Naive thymus-derived CD4-positive, alpha-beta T cell (primary cell): ENCODE data around the gene CHI3L1. TPM values are rescaled to one million over a fixed set of nuclear protein-coding genes. Genes with fewer than 3 reads are reported as not detected.

Experiments used
- ATAC-seq: fragments of 150-1000 bp; cut with Tn5 transposase; 2 replicates; pipeline ENCODE4 v1.10.0; 2021; ENCODE audit warnings: mild to moderate bottlenecking, moderate library complexity
- CTCF ChIA-PET: fragments of 350-600 bp; sonication (Branson Sonifier 250); formaldehyde crosslinking; loops from one replicate; lab custom pipeline; 2021; ENCODE audit warnings: antibody characterized with exemption; lab: Charles Lee
- POLR2A ChIA-PET: fragments of 350-600 bp; sonication (Branson Sonifier 250); formaldehyde crosslinking; loops from one replicate; lab custom pipeline; 2021; ENCODE audit warnings: antibody characterized with exemption, inconsistent platforms; lab: Charles Lee
- DNase-seq, 9 donors: peaks; one replicate each; pipeline versions ENCODE4 v3.0.0 to v3.0.0-alpha.2; 2020 to 2022; ENCODE audit warnings: mixed read lengths in 1 of 9
- H3K27ac ChIP-seq: one replicate; pipeline ENCODE4 v1.7.0; 2013; ENCODE audit warnings: mild to moderate bottlenecking, low read depth, low read length, moderate library complexity
- H3K27me3 ChIP-seq, 2 donors: one replicate each; pipeline ENCODE4 v1.7.0; 2013; ENCODE audit warnings: low read length in 2 of 2, mild to moderate bottlenecking in 2 of 2, moderate library complexity in 2 of 2; ENCODE audit not compliant: control insufficient read depth in 2 of 2, insufficient read depth in 2 of 2
- H3K36me3 ChIP-seq, 3 experiments: 1 replicate in 2 of 3; 2 replicates in 1 of 3; pipeline ENCODE4 v1.7.0; 2013; ENCODE audit warnings: low read length in 3 of 3, mild to moderate bottlenecking in 3 of 3, moderate library complexity in 1 of 3; ENCODE audit not compliant: insufficient read depth in 3 of 3, control insufficient read depth in 2 of 3
- H3K4me1 ChIP-seq, 2 donors: one replicate each; pipeline ENCODE4 v1.7.0; 2013; ENCODE audit warnings: low read length in 2 of 2, mild to moderate bottlenecking in 2 of 2, moderate library complexity in 1 of 2; ENCODE audit not compliant: control insufficient read depth in 2 of 2, insufficient read depth in 2 of 2
- H3K4me3 ChIP-seq: 2 replicates; pipeline ENCODE4 v1.7.0; 2013; ENCODE audit warnings: mild to moderate bottlenecking, low read length
- H3K9me3 ChIP-seq, 3 experiments: 1 replicate in 2 of 3; 2 replicates in 1 of 3; pipeline ENCODE4 v1.7.0; 2013; ENCODE audit warnings: low read length in 3 of 3; ENCODE audit not compliant: control insufficient read depth in 2 of 3
- H3K27ac Mint-ChIP-seq, 9 donors: one replicate each; pipeline ENCODE4 v1.8.0; 2020 to 2022; ENCODE audit warnings: mixed read lengths in 9 of 9, mild to moderate bottlenecking in 8 of 9, moderate library complexity in 5 of 9, inconsistent platforms in 2 of 9
- H3K27me3 Mint-ChIP-seq, 5 donors: one replicate each; pipeline ENCODE4 v1.8.0; 2021 to 2022; ENCODE audit warnings: mixed read lengths in 5 of 5, mild to moderate bottlenecking in 1 of 5
- H3K36me3 Mint-ChIP-seq, 5 donors: one replicate each; pipeline ENCODE4 v1.8.0; 2020 to 2022; ENCODE audit warnings: mixed read lengths in 5 of 5, mild to moderate bottlenecking in 3 of 5, inconsistent platforms in 1 of 5
- H3K4me1 Mint-ChIP-seq, 7 donors: one replicate each; pipeline ENCODE4 v1.8.0; 2020 to 2022; ENCODE audit warnings: mixed read lengths in 7 of 7, mild to moderate bottlenecking in 3 of 7, inconsistent platforms in 1 of 7
- H3K4me3 Mint-ChIP-seq, 10 donors: one replicate each; pipeline ENCODE4 v1.8.0; 2020 to 2022; ENCODE audit warnings: mild to moderate bottlenecking in 10 of 10, mixed read lengths in 10 of 10, moderate library complexity in 6 of 10, inconsistent platforms in 2 of 10
- H3K9me3 Mint-ChIP-seq, 11 donors: one replicate each; pipeline ENCODE4 v1.8.0; 2020 to 2022; ENCODE audit warnings: mixed read lengths in 11 of 11, mild to moderate bottlenecking in 4 of 11, inconsistent platforms in 1 of 11, moderate library complexity in 1 of 11
- intact Hi-C, 2 donors: fragments of 100-400 bp; cut with micrococcal nuclease; formaldehyde crosslinking; loops; one replicate each; pipeline ENCODE4 v1.15.1; 2023
- polyA plus RNA-seq, 2 donors: library from polyadenylated mRNA; unstranded; fragments of 300-500 nt; fragmentation: Illumina TruSeq; gene quantifications; one replicate each; pipeline ENCODE4 v1.2.3, GENCODE V29; 2021
- total RNA-seq, 6 experiments: library from RNA in 5 of 6; stranded (reverse) in 5 of 6; gene quantifications; 1 replicate in 5 of 6; 2 replicates in 1 of 6; pipeline ENCODE4 v1.2.3 and lab custom pipeline; 2021 to 2026

CHI3L1 gene
- total and polyA plus RNA-seq, 7 experiments from 2014 or later = 0.32 to 1.3 TPM; not detected in 5

- Histone ChIP-seq H3K27me3 (no peaks in the 10 kb centered on the region), H3K4me3 (no peak overlapping the region), H3K4me1 (no peaks in the 10 kb centered on the region), H3K9me3 (no peaks in the 10 kb centered on the region), H3K36me3 (no peaks in the 10 kb centered on the region), H3K27ac (no peak overlapping the region)
- Mint-ChIP-seq H3K4me3 (no peak overlapping the region), H3K36me3 (no peaks in the 10 kb centered on the region), H3K9me3 (peaks cover 0 to 3% (median 0%) of the 10 kb centered on the region in 11 donors), H3K27ac (no peak overlapping the region), H3K4me1 (peaks cover 0 to 7% (median 0%) of the 10 kb centered on the region in 7 donors), H3K27me3 (peaks cover 0 to 14% (median 13%) of the 10 kb centered on the region in 5 donors)
- intact Hi-C loops = no loop called here
- POLR2A ChIA-PET = no interaction called here
- ATAC-seq (no peak), DNase-seq (no peak)
- CTCF ChIA-PET = interaction anchor here (0.7 kb wide), 1 partner anchor 68 kb away, joined by 3 read pairs; no protein-coding TSS in a partner anchor
These were observed 9.9 kb upstream of the CHI3L1 start for GRCh38 chr1:203196371-203196770.

DNA sequence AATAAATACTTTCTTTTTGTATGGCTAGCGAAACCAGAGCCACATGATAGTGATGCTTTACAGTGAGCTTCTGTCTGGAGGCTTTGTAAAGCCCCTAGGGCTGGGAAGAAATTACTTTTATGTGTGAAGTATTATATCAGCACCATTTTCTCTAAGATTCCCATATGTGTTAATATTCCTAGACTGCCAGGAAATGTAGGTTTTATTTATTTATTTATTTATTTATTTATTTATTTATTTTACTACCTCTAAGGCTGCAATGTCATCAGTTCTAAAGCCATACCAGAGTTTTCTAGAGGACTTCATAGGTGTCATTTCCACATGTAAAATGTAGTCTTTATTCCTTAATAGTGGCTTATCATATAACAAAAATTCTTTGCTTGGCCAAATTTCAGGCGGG lies 4.4 kb upstream of the CHI3L1 start:
- peaks cover 0 to 10% (median 5%) of the 10 kb centered on the region in 5 donors for H3K27me3 Mint-ChIP-seq
- no peak overlapping the region for H3K27ac Mint-ChIP-seq
- no peaks in the 10 kb centered on the region for H3K36me3 Mint-ChIP-seq
- Histone ChIP-seq H3K27ac (no peak overlapping the region), H3K27me3 (no peaks in the 10 kb centered on the region), H3K4me3 (no peak overlapping the region), H3K36me3 (no peaks in the 10 kb centered on the region), H3K4me1 (no peaks in the 10 kb centered on the region), H3K9me3 (no peaks in the 10 kb centered on the region)
- CTCF ChIA-PET = interaction anchor here (0.6 kb wide), 1 partner anchor 152 kb away, joined by 3 read pairs; no protein-coding TSS in a partner anchor
- no peak for DNase-seq
- H3K4me3 Mint-ChIP-seq = no peak overlapping the region
- H3K9me3 Mint-ChIP-seq = no peaks in the 10 kb centered on the region
- intact Hi-C loops = no loop called here
- H3K4me1 Mint-ChIP-seq = peaks cover 0 to 6% (median 0%) of the 10 kb centered on the region in 7 donors
- ATAC-seq = no peak
- POLR2A ChIA-PET = no interaction called here

DNA sequence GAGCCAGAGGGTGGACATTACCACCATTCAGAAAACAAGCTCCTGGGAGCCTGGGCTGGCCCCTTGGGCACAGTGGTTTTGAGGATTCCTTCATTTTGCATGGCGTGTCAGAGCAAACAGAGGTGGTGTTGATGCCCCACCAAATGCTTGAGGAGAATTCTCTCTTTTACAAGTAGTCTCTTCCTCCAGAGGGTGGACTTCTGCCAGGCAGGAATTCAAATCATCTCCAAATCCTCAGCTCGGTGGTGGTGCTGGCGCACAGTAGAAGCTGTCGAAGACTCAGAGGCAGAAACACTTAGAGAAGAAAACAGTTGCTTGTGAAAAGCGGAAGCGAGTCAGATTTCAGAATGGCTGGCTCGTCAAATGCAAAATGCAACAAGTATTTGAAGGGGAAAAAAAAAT lies 3.4 kb upstream of the CHI3L1 start:
- H3K27me3 Mint-ChIP-seq = peaks cover 0 to 15% (median 5%) of the 10 kb centered on the region in 5 donors
- no peaks in the 10 kb centered on the region for H3K36me3 Mint-ChIP-seq
- Histone ChIP-seq H3K27me3 (no peaks in the 10 kb centered on the region), H3K4me1 (no peaks in the 10 kb centered on the region), H3K36me3 (no peaks in the 10 kb centered on the region), H3K9me3 (no peaks in the 10 kb centered on the region), H3K4me3 (no peak overlapping the region), H3K27ac (no peak overlapping the region)
- no peak overlapping the region for H3K4me3 Mint-ChIP-seq
- ATAC-seq = no peak
- H3K4me1 Mint-ChIP-seq = peaks cover 0 to 6% (median 0%) of the 10 kb centered on the region in 7 donors
- no peak for DNase-seq
- POLR2A ChIA-PET = no interaction called here
- no peaks in the 10 kb centered on the region for H3K9me3 Mint-ChIP-seq
- CTCF ChIA-PET = no interaction called here
- intact Hi-C loops = no loop called here
- no peak overlapping the region for H3K27ac Mint-ChIP-seq

DNA sequence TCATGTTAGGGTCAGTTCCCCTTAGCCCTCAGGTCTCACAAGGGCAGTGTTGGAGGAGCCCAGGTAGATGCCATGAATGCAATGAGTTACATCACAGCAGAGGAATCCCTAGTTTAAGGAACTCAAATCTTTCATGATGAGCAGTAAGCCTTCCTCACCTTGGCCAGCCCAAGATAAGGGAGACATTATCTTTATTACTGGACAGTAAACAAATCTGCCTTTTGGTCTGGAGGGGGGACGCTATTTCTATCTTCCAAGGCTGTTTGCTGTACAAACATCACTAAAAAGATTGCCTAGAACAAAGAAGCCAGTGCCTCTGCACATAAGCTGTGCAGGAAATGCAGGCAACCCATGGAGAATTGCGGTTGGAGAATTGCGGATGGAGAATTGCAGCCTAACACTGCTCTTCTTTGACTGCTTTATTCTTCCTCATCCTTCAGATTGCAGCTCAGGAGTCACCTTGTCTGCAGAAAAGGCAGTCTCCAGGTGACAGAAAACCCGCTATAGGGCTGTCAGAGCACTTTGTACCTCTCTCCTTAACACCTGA lies 2.3 kb upstream of the CHI3L1 start:
- H3K36me3 ChIP-seq = no peaks in the 10 kb centered on the region
- Mint-ChIP-seq H3K27me3 (peaks cover 0 to 18% (median 5%) of the 10 kb centered on the region in 5 donors), H3K4me1 (peaks cover 0 to 6% (median 0%) of the 10 kb centered on the region in 7 donors), H3K27ac (no peak overlapping the region), H3K4me3 (no peak overlapping the region), H3K9me3 (no peaks in the 10 kb centered on the region), H3K36me3 (no peaks in the 10 kb centered on the region)
- DNase-seq (no peak), ATAC-seq (no peak)
- CTCF ChIA-PET = no interaction called here
- H3K27me3 ChIP-seq = no peaks in the 10 kb centered on the region
- H3K9me3 ChIP-seq = no peaks in the 10 kb centered on the region
- H3K27ac ChIP-seq = no peak overlapping the region
- POLR2A ChIA-PET = no interaction called here
- H3K4me3 ChIP-seq = no peak overlapping the region
- no peaks in the 10 kb centered on the region for H3K4me1 ChIP-seq
- intact Hi-C loops = no loop called here

GRCh38 chr1:203187689-203188264 lies 1.3 kb upstream of the CHI3L1 start:
- ChIA-PET CTCF (no interaction called here), POLR2A (no interaction called here)
- Histone ChIP-seq H3K9me3 (no peaks in the 10 kb centered on the region), H3K27ac (no peak overlapping the region), H3K4me1 (no peaks in the 10 kb centered on the region), H3K27me3 (no peaks in the 10 kb centered on the region), H3K36me3 (no peaks in the 10 kb centered on the region), H3K4me3 (no peak overlapping the region)
- H3K4me1 Mint-ChIP-seq = peaks cover 0 to 6% (median 0%) of the 10 kb centered on the region in 7 donors
- H3K9me3 Mint-ChIP-seq = no peaks in the 10 kb centered on the region
- no peak overlapping the region for H3K4me3 Mint-ChIP-seq
- DNase-seq (no peak), ATAC-seq (no peak)
- H3K36me3 Mint-ChIP-seq = no peaks in the 10 kb centered on the region
- intact Hi-C loops = no loop called here
- H3K27me3 Mint-ChIP-seq = peaks cover 0 to 18% (median 5%) of the 10 kb centered on the region in 5 donors
- no peak overlapping the region for H3K27ac Mint-ChIP-seq

DNA sequence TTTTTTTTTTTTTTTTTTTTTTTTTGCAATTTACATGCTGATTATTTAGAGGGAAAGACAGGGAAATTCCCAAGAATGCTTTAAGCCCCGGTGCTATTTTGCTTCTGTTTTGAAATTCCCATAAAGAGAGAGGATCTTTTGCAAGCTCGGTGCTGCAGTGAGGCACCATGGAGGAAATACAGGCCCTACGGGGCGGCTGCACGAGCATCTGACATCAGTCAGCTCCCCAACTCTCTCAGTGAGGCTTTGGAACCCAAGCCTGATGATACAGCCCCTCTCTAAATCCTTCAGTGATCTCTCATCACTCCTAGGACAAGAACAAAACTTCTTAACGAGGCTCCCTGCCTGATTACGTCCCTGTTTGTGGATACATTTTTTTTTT lies 791 bp upstream of the CHI3L1 start:
- intact Hi-C loops = no loop called here
- H3K27ac Mint-ChIP-seq = no peak overlapping the region
- POLR2A ChIA-PET = no interaction called here
- peaks cover 0 to 6% (median 0%) of the 10 kb centered on the region in 7 donors for H3K4me1 Mint-ChIP-seq
- Histone ChIP-seq H3K4me3 (no peak overlapping the region), H3K27ac (no peak overlapping the region), H3K27me3 (no peaks in the 10 kb centered on the region), H3K9me3 (no peaks in the 10 kb centered on the region), H3K4me1 (no peaks in the 10 kb centered on the region), H3K36me3 (no peaks in the 10 kb centered on the region)
- ATAC-seq (no peak), DNase-seq (no peak)
- CTCF ChIA-PET = no interaction called here
- H3K4me3 Mint-ChIP-seq = no peak overlapping the region
- no peaks in the 10 kb centered on the region for H3K36me3 Mint-ChIP-seq
- no peaks in the 10 kb centered on the region for H3K9me3 Mint-ChIP-seq
- peaks cover 0 to 18% (median 5%) of the 10 kb centered on the region in 5 donors for H3K27me3 Mint-ChIP-seq

DNA sequence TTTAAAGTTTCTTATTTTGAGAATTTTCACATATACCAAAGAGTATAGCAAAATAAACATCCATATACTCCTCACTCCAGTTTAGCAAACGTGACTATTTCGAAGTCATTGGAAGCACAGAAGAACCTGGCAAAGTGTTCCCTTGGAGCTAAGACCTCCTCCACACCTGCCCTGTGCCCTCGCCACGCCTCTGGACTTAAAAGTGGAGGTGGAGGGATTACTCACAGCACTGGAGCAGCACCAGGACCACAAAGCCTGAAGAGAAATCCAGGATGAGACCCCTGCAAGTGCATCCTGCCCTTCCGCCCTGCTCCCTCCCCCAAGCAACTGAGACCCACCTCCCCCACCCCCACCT lies 436 bp downstream of the CHI3L1 start:
- H3K4me3 ChIP-seq = no peak overlapping the region
- POLR2A ChIA-PET = interaction anchor here (0.6 kb wide), 1 partner anchor 140 kb away, joined by 5 read pairs; no protein-coding TSS in a partner anchor

More for the DNA sequence above, 436 bp downstream of the CHI3L1 start:
- no peaks in the 10 kb centered on the region for H3K36me3 Mint-ChIP-seq
- no peak overlapping the region for H3K27ac ChIP-seq
- no peak for ATAC-seq
- H3K36me3 ChIP-seq = no peaks in the 10 kb centered on the region
- H3K27me3 ChIP-seq = no peaks in the 10 kb centered on the region
- H3K9me3 ChIP-seq = no peaks in the 10 kb centered on the region
- peaks cover 0 to 6% (median 0%) of the 10 kb centered on the region in 7 donors for H3K4me1 Mint-ChIP-seq
- H3K27ac Mint-ChIP-seq = no peak overlapping the region
- H3K4me1 ChIP-seq = no peaks in the 10 kb centered on the region
- CTCF ChIA-PET = no interaction called here
- no peak overlapping the region for H3K4me3 Mint-ChIP-seq
- H3K27me3 Mint-ChIP-seq = peaks cover 0 to 18% (median 5%) of the 10 kb centered on the region in 5 donors
- no peak for DNase-seq
- intact Hi-C loops = no loop called here
- H3K9me3 Mint-ChIP-seq = no peaks in the 10 kb centered on the region
